HG03575 (cell line): ENCODE measurements around the gene PRSS33.

Experiments used
- ATAC-seq: cut with Tn5 transposase; IDR thresholded peaks from one replicate; pipeline ENCODE4 v1.9.1; 2021; ENCODE audit not compliant: unreplicated experiment, insufficient number of reproducible peaks, low FRiP score; ENCODE audit errors: extremely low read depth

The PRSS33 gene, protein sequence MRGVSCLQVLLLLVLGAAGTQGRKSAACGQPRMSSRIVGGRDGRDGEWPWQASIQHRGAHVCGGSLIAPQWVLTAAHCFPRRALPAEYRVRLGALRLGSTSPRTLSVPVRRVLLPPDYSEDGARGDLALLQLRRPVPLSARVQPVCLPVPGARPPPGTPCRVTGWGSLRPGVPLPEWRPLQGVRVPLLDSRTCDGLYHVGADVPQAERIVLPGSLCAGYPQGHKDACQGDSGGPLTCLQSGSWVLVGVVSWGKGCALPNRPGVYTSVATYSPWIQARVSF

DNA sequence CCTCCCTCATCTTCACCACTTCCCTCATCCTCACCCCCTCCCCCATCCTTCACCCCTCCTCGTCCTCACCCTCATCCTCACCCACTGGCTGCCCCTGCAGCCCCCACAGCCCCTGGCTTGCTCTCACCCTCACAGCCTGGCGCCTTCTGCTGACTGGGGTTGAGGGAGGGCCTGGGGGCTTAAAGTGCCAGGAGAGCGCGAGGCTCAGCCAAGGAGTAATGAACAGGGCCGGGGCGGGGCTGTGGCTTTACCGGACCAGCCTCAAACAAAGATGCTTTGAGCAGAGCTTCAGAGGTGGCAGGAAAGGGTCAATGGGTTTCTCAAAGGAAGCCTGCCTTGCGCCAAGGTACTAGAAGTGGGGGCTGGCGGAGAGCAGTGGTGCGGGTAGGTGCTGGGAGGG lies at the start of gene PRSS33:
TSS of gene PRSS33 (minus strand) at position 155 of the 400 bp plus-strand sequence. CDS start 1,013 bp downstream, outside the sequence.
- no peak for ATAC-seq

DNA sequence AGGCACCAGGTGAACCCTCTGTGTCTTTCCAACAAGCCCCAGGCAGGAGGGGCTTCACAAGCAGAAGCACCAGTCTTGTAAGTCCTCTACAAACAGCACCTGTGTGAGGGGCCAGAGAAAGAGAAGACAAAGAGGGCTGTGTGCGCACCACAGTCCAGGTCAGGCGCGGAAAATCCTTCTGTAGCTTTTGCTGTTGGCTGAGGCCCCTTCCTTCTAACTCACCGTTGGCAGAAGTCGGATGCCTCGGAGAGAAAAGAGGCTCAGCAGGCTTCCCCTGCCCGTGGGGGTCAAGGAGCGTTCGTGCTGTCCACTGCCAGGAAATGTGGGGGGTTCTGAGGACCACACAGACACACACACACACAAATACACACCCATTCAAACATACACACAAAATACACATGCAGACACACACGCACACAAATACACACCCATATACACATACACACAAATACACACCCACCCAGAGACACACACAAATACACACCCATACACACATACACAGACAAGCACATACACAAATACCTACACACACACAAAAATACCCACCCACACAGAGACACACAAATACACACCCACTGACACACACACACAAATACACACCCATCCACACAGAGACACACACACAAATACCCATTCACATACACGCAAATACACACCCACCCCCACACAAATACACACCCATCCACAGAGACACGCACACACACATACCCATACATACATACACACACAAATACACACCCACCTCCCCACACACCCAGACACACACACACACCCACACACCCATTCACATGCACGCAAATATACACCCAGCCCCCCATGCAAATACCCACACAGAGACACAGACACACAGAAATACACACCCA lies 49.5 kb upstream of the PRSS33 start:
- no peak for ATAC-seq

DNA sequence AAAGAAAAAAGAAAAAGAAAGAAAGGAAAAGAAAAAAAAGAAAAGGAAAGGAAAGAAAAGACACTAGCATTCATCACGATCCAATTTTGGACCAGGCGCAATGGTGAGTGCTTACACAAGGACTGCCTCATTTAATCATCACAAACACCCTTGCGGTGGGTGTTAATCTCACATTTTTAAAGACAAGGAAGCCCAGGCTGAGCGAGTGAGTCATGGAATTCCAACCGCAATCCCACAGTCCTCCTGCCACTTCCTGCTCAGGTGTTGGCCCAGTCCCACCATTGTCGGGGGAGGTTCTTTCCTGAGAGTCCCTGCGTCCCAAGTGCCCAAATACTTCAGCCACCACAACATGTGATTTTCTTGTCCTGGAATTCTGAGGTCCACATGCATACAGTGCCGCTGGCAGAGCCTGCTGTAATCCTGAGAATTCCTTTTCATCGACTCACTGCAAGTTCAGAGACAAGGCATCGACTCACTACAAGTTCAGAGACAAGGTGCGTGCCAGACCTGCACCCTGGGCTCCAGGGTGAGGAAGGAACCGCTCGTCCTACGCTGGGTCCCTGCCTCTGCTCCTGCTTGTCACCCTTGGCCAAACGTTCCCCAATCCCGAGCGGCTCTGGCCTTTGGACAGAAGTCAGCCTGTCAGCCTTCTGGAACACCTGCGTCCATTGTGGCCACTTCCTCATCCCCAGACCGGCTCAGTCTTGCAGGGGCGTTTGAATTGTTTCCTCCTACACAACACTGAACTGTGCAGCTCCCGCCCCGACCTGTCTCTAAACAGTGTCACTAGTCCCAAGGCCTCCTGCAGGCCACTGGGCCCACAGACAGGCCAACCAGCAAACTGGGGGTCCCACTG lies 48.5 kb upstream of the PRSS33 start:
- ATAC-seq: no peak

DNA sequence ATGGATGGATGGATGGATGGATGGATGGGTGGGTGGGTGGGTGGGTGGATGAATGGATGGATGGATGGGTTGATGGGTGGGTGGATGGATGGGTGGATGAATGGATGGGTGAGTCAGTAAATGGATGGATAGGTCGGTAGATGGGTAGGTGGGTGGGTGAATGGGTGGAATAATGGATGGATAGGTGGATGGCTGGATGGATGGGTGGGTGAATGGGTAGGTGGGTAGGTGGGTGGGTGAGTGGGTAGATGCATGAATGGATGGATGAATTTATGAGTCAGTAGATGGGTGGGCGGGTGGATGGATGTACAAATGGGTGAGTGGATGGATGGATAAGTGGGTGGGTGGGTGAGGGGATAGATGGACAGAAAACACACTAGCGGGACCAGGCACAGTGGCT lies 47.6 kb upstream of the PRSS33 start:
- no peak for ATAC-seq

DNA sequence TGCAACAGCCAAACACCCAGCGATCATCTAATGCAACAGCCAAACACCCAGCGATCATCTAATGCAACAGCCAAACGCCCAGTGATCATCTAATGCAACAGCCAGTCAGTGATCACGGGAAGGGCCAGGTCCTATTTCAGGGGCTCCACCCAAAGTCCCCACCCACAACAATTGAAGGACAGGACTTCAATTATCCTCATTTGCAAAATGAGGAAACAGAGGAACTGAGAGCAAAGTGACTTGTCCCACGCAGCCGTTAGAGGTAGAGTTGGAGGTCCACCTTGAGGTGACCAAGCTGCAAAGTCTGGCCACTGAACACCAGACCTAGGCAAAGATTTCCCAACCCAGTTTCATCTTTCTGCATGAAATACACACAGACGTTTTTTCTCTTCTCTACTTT lies 46.4 kb upstream of the PRSS33 start:
- ATAC-seq: no peak

DNA sequence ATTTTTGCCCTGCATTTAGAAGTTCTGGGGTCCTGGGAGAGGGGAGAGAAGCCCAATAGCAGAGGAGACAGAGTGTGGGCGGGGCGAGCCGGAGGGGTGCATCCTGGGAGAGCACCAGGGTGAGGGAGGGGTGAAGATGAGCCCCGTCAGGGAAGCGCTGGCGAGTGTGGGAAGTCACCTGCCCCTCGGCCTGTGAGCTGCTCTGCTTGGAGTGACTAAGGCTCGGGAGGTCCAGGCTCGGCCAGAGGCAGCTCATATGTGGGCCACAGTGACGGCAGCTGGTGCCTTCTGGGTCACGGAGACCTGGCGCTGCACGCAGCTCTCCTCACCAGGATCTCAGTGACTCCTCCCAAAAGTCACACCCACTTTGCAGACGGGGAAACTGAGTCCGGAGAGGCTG lies 43.8 kb upstream of the PRSS33 start:
- ATAC-seq: no peak

DNA sequence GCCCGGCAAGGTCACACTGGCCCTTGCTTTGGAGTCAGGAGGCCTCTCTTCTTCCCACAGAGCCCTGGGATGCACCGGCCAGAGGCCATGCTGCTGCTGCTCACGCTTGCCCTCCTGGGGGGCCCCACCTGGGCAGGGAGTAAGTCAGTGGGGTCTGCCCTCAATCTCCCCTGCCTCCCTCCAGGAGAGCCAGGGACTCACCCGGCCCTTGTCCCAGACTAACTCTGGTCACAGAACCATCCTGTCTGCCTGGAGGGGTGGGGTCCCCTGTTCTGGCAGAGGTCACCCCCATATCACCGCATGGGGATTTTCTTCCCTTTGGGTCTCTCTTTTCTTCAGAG lies 43.0 kb upstream of the PRSS33 start:
- no peak for ATAC-seq

DNA sequence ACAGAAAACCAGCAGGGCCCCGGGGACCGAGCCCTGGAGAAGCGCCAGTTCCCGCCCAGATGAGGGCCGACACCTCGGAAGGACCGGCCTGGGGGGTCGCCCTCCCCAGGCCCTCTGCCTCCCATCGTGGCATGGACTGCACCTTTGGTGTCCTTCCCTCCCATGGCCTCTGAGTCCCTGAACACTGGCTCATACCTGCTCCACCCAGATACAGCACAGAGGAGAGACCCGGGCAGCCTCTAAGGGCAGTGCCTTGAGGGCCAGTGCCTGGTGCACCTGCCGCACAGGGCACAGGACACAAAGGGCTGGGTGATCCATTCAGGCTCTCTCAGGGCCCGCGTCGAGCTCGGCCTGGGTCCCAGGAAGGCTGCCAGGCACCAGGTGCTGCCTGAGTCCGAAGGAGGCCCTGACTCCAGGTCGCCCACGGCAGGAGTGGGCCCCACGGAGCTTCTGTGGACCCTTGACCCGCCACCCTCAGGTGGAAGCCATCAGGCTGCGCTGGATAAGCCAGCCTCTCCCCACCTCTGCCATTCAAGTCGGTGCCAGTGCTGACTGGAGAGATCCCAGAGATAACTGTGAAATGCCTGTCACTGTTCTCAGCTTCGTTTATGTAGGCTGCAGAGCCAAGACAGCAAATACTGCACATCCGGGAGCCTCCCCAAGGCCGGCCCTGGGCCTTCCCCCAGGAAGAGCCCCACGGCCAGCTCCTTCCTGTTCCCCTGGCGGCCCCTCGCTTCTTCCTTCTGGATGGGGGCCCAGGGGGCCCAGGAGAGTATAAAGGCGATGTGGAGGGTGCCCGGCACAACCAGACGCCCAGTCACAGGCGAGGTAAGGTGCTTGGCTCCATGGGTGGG lies 42.4 kb upstream of the PRSS33 start, which contains the start of gene ZG16B:
TSS of gene ZG16B (plus strand) at position 803 of the 854 bp plus-strand sequence. CDS start 139 bp downstream, outside the sequence.
- ATAC-seq: no peak

DNA sequence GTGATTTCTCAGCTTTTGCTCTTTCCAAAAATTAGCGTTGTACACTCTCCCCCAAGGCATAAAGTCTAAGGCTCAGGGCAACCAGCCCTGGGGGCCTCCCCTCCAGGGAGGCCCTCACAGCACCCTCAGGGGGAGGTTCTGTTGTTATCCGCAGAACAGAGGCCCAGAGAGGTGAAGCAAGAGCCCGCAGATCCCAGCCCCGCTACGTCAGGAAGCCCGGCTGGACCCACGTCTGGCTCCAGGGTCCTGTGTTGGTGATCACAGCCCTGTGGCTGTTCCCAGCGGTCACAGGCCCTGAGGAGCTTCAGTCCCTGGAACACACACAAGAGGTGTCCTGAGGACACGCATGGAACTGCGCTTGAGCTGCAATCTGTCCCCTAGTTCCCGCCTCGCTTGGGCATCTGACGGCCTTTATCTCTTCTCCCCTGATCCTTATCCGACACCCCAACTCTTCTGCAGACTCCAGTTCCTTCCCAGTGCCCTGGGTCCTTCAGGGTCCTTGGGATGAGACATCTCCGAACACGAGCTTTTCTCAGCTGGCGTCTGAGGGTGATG lies 41.6 kb upstream of the PRSS33 start:
- no peak for ATAC-seq

DNA sequence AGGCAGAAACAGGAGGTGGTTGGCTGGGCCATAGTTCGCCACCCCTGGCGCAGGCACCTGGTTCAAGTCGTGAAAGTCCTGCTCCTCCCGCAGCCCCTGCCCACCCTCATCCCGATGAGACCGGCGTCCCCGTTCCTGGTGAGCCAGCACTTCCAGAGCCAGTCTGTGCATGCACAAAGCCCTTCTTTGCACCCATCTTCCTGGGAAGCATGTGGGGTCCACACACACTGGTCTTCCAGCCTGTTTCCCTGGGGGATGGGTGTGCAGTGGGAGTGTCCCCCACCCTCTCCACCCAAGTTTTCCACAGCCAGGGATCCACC lies 41.1 kb upstream of the PRSS33 start:
- ATAC-seq: no peak

DNA sequence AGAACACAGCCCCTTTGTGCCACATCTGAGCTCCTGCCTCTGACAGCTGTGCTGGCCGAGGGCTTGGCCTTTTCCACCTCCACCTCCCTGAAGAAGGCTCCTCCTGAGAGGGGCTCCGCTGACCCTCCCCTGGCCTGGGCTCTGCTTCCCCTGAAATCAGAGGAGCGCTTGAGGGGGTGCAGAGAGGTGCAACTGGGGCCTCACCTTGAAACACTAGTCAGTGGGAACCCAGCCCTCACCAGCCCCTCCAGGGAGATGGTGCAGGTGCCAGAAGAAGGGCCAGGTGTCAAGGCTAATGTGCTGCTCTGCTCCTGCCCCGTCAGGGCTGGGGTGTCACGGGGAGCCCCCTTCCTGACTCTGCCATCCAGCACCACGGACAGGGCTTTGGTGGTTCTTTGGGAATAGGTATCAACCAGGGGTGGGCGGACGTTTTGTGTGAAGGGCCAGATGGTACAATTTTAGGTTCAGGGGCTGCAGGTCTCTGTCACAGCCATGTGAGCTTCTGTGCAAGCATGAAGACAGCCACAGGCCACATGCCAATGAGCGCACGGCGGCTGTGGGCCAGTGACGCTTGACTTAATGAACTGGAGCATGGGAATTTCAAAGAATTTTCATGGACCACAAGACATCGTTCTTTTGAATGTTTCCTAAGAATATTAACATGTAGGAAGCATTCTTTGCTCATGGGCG lies 40.6 kb upstream of the PRSS33 start:
- no peak for ATAC-seq

DNA sequence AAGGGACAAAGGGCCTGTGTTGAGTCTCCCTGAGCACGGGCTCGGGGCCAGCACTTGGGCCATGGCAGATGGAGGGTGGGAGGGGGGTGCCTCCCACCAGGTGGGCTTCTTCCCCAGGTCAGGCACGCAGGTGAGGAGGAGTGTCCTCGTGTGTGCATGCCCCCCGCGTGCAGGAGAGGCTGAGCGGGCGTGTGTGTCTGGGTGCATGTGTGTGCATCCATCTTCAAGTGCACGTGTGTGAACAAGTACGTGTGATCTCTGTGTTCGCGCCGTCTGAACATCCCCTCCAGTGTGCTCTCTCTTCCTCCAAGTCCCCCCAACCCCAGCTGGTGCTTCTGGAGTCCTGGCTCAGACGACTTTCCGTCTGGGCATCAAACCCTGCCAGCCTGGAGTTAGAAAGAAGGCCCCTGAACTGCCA lies 40.0 kb upstream of the PRSS33 start:
- no peak for ATAC-seq

DNA sequence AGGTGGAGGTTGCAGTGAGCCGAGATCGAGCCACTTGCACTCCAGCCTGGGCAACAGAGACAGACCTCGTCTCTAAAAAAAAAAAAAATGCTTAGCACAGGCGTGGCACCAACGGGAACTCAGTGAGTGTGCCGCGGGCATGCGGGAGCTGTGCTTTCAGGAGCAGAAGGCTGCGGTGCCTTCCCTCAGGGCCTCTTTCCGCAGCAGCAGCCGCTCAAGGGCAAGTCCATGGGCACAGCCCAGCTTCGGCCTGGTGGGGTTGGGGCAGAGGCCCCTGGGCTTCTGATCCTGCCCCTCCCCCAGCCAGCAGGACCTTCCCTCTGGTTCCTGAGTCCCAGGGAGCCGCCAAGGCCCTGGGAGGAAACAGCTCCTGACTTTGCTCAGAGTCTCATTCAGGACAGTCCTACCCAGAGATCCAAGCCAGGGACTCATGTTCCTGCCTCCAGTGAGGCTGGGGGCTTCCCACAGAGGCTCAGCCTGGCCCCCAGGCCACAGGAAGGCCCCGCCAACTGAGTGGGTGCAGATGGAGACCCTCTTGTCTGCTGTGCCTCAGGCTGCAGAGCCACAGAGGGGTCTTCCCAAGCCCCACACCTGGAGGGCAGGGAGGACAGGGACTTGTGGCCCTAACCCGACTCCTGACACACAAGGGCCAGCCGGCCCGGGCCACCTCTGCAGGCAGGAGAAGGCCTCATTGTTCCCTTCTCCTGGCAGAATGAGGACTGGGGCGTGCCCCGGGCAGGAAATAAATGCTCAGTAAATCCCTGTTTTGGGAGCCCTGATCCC lies 39.4 kb upstream of the PRSS33 start:
- no peak for ATAC-seq

DNA sequence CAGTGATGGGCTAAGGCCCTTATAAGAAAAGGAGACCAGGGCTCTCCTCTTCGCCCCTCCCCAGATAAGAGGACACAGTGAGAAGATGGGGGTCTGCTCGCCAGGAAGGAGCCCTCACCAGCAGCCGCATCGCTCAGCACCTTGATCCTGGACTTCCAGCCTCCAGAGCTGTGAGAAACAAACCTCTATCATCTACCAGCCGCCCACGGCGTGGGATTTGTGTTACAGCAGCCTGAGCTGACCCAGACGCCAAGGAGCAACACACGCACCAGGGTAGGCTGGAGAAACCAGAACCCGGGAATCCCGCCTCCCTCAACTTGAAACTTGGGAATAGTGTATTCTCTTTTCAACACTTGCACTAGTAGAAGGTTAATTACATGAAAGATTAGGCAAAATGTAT lies 38.5 kb upstream of the PRSS33 start:
- no peak for ATAC-seq

DNA sequence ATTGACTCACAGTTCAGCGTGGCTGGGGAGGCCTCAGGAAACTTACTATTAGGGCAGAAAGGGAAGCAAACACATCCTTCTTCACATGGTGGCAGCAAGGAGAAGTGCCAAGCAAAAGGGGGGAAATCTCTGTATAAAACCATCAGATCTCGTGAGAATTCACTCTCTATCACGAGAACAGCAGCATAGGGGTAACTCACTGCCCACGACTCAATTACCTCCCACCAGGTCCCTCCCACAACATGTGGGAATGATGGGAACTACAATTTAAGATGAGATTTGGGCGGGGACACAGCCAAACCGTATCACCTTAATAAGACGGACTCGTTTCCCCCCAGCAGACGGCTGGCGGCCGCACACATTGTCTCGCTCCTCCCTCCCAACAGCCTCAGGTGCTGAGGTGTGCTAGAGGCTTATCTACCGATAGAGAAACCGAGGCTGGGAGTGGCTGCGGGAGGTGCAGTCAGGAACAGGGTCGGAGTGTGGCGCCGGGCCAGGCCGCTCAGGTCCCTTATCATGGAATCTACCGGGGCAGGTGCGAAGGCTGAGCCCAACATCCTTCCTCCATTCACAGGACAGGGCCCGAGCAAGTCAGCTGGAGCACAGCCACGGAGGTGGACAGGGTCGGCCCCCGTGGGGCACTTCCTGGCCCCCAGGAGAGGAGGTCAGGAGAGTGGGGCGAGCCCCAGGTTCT lies 37.8 kb upstream of the PRSS33 start:
- no peak for ATAC-seq

DNA sequence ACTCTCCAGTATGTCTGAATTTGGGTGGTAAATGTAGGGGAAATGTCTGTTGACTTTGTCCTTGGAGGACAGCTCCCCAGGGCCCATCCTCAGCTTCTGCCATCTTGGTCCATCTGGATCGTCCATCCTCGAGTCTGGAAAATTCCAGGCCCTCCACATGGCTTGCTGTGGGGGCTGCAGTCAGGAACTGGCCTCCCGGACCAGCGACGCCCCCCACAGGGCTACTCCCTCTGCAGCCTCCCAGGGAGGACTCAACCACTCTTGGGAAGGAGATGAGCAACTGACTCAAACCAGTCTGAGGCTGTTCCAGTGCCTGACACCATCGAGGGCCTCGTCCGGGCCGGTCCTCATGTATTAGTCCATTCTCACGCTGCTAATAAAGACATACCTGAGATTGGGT lies 37.3 kb upstream of the PRSS33 start:
- ATAC-seq: no peak

DNA sequence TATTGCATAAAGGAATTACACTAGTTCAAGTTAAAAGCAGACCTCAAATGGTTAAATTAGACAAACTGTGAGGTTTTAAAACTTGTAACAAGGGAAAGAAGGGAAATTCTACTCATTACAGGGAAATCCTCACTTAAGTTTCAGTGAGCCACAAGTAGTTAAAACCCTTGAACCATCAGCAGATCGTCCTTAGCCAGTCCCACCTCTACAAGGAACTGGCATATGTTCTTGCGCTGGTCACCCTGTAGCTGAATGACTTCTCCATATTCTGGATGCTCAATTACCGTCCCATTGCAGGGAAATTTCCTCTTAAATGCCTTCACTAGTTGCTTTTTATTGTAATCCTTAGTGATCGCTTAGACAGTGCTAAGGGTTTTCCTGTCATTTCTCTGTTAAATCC lies 35.1 kb upstream of the PRSS33 start:
- ATAC-seq: no peak
